Measurements from ENCODE around the gene MAP2K7.
A peak's percentile ranks its signal among the peaks of the same experiment; 100 is the strongest.

Gene MAP2K7

GRCh38 chr19:7867092-7867844 is 36.4 kb upstream of the MAP2K7 start:
- no peak for DNase-seq (ENCODE audit: low spot score)

- DNase-seq (ENCODE audit: low spot score): no peak
These were observed 35.4 kb upstream of the MAP2K7 start for GRCh38 chr19:7868326-7868670.

DNA sequence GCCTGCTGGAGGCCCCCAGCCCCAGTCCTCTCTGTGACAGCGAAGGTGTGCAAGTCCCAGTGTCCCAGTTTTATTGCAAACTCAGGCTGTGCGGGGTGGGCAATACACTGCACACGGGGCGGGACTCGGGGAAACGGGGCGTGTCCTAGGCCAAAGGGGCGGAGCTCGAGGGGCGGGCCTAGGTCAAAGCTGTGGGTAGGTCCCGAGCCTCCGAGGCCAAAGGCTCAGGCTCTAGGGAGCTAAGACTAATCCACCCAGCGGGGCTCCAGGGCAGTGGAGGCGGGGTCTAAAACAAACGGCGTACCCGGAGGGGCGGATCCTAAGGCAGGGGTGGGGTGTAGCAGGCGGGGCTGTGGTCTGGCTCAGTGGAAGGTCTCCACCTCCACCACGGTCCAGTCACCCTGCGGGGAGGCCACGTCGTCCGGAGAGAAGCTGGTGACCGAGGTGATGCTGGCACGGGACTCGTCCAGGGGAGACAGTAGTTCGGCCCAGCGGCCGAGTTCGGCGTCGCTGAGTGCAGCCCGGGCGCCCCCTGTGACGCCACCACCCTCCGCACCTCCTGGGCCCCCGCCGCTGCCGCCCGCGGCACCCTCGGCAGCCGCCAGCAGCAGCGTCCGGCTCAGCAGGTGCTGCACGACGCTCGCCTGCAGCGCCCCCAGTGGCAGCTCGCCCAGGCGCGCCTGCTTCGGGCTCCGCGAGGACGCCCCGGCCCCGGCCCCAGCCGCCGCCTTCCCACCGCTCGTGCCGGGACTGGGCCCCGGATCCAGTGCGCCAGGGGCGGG is 34.8 kb upstream of the MAP2K7 start:
- DNase-seq (ENCODE audit: low spot score): peak; percentile 83

DNA sequence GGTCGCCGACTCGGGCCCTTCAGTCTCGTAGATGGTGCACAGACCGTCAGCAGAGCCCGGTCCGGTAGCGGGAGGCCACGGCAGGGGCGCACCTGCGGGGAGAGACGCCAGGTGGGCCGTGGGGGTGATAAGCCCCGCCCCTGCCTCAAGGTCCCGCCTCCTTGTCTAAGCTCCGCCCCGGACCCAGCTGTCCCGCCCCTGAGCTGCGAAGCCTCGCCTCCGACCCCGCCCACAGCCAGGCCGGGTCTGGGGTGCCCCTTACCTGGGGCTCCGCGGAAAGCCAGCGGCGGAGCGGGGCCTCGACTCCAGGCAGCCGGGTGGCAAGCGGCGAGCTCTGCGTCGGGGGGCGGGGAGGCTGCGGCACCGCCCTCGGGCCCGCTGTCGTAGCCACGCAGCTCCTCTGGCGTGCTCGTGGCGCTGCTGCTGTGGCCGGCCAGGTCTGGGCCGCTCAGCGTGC is 34.2 kb upstream of the MAP2K7 start:
- peak; percentile 77 for DNase-seq (ENCODE audit: low spot score)

DNA sequence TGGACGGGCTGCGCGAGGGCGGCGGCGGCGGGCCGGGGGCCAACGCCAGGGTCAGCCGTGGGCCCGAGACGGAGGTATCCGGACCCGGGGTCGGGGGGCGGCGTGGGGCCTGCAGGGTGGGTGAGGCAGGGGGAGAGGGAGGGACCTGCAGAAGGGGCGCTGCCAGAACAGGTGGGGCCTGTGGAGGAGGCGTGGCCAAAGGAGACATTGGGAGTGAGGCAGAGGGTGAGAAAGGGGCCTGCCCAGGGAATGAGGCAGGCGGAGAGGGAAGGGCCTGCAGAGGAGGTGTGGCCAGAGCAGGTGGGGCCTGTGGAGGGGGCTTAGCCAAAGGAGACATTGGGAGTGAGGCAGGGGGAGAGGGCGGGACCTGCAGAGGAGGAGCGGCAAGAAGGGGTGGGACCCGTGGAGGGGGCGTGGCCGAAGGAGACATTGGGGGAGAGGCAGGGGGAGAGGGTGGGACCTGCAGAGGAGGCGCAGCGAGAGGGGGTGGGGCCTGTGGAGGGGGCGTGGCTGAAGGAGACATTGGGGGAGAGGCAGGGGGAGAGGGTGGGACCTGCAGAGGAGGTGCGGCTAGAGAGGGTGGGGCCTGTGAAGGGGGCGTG is 33.7 kb upstream of the MAP2K7 start:
- peak; percentile 40 for DNase-seq (ENCODE audit: low spot score)

- no peak for DNase-seq (ENCODE audit: low spot score)
These were observed 32.9 kb upstream of the MAP2K7 start for GRCh38 chr19:7870571-7871436.

GRCh38 chr19:7871437-7872305 is 32.0 kb upstream of the MAP2K7 start:
- peak; percentile 61 for DNase-seq (ENCODE audit: low spot score)

GRCh38 chr19:7872306-7873204 is 31.1 kb upstream of the MAP2K7 start:
- no peak for DNase-seq (ENCODE audit: low spot score)

- no peak for DNase-seq (ENCODE audit: low spot score)
These were observed 30.2 kb upstream of the MAP2K7 start for GRCh38 chr19:7873304-7874075.

DNA sequence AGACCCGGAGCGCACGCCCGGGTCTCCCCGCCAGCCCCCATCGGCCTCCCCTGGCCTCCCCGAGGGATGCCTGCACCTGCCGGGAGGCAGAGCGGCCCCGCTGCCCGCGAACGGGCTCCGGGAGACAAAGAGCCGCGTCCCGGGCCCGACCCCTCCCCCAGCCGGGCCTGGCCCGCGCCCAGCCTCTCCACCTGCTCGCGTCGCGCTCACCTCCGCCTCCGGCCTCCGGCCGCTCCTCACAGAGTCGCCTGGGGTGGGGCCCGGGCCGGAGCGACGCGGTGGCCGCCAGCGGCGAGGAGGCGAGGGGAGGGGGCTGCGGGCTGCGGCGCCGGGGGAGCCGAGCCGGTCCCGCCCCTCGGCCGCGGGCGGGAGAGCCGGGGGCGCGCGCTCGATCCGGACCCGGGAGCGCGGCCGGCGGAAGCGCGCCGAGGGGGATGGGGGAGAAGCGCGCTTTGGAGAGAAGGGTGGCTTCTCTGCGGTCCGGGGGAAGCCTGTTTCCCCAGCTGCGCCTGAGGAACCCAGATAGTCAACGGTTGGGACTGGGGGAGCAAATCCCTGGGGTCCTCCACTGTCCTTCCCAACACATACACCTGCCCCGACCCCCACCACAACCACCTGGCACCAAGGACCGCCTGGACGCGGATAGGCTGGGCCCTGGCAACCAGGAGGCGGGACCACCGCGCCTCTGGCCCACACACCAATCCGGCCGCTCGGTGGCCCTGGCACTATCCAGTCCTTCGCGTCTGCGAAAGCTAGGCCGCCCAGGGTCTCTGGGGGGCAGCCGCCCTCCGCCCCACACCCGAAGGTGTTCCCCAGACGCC is 29.4 kb upstream of the MAP2K7 start, which contains the start of gene PRR36:
TSS of gene PRR36 (minus strand) at position 315 of the 821 bp plus-strand sequence. CDS start 701 bp downstream, outside the sequence.
- DNase-seq (ENCODE audit: low spot score): no peak

DNA sequence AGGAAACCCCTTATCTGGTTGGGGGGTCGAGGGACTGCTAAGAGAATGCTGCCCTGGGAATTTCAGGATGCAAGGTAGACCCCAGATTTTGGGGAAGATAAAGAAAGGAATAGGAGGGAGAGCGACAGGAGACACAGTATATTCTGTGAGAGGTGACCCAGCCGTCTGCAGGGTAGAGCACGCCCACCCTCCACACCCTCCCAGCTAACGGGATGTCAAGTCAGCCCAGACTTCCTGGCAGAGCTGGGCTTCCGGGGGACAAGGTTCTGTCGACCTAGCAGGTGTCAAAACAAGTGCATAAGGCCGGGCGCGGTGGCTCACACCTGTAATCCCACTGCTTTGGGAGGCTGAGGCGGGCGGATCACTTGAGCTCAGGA is 28.8 kb upstream of the MAP2K7 start:
- no peak for DNase-seq (ENCODE audit: low spot score)

GRCh38 chr19:7877249-7877836 is 26.3 kb upstream of the MAP2K7 start:
- no peak for DNase-seq (ENCODE audit: low spot score)

- no peak for DNase-seq (ENCODE audit: low spot score)
These were observed 24.4 kb upstream of the MAP2K7 start for GRCh38 chr19:7879111-7879807.

DNA sequence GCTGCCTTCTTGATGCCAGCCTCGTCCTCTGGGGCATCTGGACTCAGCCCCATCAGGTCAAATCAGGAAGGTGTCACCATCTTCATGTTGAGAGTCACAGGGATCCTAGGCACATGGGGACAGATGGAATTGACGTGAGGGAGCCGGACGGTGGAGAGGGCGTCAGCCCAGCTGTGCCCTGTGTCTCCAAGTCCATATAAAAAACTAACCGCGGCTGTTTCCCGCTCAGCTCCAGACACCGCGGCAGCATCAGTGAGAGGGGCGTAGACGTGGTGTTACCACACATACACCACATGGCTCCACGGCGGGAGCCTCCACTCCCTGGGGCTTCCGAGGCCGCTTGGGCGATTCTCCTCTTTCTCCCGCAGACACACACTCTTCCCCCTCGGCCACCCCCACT is 23.8 kb upstream of the MAP2K7 start:
- DNase-seq (ENCODE audit: low spot score): no peak

DNA sequence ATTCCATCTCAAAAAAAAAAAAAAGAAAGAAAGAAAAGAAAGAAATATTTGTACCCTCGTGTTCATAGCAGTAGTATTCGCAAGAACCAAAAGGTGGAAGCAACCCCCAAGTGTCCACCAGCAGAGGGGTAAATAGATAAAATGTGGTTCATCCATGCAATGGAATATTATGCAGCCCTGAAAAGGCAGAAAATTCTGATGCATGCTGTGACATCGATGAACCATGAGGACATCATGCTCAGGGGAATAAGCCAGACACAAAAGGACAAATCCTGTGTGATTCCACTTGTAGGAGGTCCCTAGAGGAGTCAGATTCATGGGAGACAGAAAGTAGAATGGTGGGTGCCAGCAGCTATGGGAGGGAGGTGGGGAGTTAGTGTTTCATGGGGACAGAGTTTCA is 21.8 kb upstream of the MAP2K7 start:
- no peak for DNase-seq (ENCODE audit: low spot score)

DNA sequence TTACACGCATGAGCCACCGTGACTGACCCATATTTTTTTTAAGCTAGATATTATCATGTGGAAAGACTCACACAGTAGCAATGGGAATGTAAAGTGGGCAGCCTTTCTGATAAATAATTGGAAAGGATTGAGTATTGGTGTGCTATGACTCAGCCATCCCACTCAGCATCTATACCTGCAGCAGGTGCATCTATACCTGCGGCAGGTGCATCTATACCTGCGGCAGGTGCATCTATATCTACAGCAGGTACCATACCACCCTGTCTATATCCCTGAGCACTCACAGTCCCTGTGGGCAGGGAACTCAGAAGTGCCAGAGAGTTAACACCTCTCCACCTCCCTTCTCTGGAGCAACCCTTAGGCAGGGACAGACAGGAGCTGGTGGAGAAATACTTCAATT is 20.6 kb upstream of the MAP2K7 start:
- DNase-seq (ENCODE audit: low spot score): no peak
